NOMO-1 treated with dmso at 0.1 percent for 144 hours (cell line): Measurements from ENCODE around the gene P2RY12.
"Not testable (repeated sequence)": the region's sequence is repeated elsewhere in the genome, so short reads cannot be mapped to it uniquely, and the experiment has no call there.

Experiments used
- DNase-seq: peaks from one replicate; lab custom pipeline; 2025; ENCODE audit not compliant: unreplicated experiment; lab: John Stamatoyannopoulos, UW

Gene P2RY12

DNA sequence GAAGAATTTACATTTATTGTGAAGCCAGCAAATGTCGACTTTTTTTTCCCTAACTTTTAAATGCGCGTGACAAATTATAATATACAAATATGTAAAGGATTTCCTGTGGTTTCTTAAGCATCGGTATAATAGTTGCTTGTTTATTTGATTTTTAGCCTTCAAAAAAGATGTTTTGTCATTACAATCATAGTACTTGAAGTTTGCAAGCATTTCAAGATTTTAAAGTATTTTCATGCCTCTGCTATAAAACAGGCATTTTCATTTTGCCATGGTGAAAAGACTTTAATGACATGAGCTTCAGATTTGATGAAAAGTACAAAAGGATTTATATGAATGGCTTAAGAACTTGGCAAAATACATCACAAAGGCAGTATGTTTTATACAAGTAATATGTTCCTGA lies 9.4 kb upstream of the P2RY12 start:
- DNase-seq = no peak

GRCh38 chr3:151393146-151393830 lies 8.7 kb upstream of the P2RY12 start:
- DNase-seq = no peak

DNA sequence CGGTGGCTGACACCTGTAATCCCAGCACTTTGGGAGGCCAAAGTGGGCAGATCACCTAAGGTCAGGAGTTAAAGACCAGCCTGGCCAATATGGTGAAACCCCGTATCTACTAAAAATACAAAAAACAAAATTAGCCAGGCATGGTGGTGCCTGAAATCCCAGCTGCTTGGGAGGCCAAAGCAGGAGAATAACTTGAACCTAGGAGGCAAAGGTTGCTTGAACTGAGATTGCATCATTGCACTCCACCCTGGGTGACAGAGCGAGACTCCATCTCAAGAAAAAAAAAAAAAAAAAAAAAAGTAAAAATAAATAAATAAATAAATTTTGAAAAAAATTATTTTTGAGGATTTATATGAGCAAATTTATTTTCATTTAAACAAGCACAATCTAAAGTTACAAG lies 7.6 kb upstream of the P2RY12 start:
- DNase-seq = not testable (repeated sequence)

DNA sequence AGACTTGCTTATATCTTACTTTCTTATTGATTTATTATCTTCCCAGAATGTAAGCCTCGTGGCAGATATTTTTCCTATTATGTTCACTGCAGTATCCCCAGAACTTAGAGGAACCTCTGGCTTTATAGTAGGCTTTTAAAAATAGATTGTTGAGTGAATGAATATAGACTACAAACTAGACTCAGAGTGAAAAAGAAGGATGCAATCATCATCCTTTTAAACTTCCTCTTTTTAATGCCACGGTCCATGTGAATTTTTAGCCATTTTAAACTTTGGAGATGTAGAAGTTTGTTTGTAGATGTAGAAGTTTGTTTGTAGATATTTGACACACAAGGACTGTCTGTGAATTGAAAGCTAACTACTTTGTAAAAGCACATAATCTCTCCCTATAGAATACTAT lies 7.2 kb upstream of the P2RY12 start:
- DNase-seq = no peak

- no peak for DNase-seq
Observed at GRCh38 chr3:151387842-151388241, 3.3 kb upstream of the P2RY12 start.

DNA sequence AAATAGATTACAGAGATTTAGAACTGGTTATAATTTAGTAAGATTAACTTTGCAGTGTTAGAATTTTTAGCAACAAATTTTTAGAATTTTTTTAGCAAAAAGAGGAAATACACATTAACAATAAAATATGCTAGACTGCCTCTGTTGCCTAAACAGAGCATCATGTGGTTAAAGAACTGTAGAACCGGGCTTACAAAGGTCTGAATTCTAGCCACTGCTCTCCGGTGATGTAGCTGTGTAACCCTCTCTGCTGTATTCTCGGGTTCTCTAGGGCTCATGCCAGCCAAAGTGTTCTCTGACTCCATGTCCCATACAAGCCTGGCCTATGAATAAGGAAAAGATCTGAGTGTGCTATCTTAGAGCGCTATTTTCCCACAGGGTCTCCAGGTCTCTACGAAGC lies 2.9 kb upstream of the P2RY12 start:
- DNase-seq = no peak

- DNase-seq = no peak
Observed at GRCh38 chr3:151386056-151386455, 1.5 kb upstream of the P2RY12 start.

DNA sequence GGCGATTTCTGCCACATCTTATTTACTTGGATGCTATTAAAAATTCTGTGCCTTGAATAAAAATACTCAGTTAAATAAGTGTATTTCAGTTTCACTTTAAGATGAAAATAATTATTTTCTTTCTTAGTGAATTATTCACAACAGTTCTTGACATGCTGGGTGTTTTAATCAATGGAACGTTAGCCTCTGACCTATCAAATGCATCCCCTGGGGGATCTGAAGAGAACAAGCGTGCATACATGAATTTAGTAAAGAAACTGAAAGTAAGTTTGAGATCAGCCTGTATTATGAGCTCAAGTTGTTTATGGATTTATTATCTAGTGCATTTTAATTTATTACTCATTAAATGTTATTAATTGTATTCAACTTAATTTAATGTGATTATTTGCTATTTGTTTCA lies 597 bp downstream of the P2RY12 start:
- DNase-seq = no peak

DNA sequence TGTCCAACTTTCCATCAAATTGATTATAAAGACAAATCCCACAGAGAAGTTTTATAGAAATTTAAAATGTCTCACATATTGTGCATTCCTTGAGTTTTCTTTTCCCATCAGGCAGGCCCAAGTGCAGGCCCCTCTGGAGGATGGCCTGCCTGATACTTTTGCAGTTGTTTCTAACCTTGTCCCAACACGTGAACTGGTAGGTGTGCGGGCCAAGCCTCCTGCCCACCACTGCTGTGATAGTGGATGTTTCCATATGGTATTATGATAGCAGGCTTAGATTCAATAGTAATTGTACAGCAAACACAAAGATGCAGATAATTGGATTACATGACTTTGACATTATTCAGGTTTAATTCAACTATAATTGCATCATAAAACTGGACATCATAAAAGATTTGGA lies 1.4 kb downstream of the P2RY12 start:
- no peak for DNase-seq

DNA sequence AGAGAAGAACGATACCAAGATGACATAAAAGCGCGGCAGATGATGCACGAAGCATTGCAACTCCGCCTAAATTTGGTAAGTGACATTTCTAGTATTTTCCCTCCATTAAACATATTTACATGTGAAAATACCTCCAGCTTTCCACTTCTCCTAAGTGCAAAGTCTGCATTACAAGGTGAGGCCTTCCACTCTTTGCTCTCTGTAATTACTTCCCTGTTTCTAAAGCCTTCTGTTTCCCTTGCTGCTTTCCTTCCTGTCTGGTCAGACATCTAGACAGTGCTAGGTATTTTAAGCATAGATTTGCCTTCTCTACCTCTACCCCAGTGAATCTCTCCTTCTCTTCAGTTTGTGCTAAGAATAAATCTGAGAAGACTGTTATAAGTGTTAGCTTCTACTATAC lies 1.9 kb downstream of the P2RY12 start:
- peak; percentile 29 for DNase-seq

DNA sequence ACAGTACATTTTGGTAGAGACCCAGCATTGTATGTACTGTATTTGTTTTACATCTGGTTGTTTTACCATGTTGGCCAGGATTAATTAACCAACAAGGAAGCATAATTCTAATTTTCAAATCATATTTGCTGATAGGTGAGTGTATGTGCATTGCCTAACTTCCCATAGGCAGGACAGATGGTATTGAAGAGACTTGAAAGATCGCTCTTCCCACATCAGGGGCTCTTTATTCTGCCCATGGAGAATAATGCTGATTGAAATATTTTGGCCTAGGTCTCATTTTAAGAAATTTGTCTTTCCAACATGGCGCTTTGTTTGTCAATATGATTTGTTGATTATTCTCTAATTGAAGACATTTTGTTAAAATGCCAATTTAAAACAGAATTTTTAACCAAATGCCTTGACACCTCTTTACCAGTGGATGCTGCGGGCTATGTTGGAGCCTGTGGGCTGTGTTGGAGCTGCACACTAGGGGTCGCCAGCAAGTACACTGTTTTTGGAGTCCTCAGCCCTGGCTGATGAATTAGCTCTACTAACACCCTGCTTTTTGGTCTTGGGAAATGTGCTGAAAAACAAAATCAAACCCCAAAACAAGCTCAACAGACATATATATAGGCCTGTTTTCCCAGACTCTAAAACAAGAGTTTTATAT lies 5.3 kb downstream of the P2RY12 start:
- DNase-seq = peak; percentile 35

DNA sequence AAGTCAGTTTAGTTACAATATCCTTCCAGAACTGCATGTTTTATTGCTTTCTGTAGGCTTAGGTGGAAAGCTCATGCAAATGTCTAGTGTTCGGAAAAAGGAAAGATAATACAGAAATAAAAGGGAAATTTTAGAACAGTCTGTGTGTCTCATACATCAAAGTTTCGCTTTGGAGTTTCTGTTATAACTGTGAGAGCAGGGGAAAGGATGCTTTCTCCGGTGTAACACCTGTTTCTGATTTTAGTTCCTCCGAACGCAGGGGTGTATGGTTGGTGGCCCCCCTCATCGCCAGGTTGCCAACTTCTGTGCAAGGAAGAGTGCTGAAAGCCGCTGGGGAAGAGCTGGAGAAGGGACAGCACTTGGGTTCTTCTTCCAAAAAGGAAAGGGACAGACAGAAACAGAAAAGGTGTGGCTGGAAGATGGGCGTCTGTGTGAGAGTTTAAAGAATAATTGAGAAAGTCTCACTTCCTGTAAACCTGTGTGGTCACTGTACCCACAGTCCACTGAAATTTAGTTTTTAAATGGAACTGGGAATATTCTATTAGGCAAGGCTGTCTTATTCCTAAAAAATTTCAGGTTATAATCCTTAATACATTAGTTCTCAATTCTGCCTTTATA lies 6.7 kb downstream of the P2RY12 start:
- DNase-seq = no peak

- no peak for DNase-seq
Observed at GRCh38 chr3:151372063-151372820, 12.3 kb downstream of the P2RY12 start.

DNA sequence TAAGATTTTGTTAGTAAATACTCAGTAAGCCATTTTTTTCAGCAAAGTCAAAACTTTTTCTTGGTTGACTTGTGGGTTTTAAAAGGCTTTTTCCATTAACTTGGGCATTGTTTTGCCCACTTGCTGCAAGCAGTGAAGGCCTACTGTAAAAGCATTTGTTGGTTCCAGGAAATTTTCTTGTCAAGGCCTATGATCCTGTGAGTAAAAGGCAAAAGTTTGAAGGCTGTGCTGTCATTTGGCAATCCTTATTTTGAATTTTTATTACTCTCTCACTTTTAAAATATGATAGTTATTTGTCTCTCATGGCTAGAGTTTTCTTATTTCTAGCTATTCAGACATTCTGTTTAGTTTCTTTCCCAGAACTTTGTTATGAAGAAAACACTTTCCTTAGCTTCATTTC lies 13.0 kb downstream of the P2RY12 start:
- DNase-seq = no peak

DNA sequence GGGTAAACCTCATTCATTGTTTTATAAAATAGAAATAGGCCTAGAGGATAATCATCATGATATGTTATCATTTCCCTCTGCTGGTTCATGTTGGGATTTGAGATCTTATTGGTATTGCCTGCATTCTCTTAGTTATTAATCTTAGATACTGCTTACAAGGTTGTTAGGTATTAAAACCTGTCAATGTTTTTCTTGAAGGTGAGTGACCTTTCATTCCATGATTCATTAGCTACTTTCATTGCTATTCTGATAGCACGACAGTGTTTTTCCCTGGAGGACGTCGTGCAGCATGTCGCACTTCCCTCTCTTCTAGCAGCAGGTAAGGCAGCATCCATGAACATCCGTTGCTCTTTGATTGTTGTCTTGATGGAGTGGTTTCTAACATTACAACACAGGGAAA lies 17.1 kb downstream of the P2RY12 start:
- DNase-seq = no peak

DNA sequence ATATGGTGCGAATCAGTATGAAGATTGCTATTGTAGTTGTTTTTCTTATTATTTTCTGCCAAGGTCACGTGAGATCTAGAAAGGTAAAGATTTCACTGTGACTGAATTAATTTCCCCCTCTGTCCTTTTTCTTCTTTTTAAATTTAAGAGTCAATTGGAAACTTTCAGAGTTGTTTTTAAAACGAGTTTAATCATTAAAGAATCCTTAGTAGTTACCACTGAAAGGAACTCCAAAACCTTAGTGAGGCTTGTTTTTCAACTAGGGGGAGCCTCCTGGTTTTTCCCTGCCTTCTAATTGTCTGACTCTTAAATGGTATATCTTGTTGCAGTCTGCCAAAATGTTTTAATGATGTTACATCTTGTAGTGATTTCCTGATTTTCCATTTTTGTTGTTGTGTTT lies 17.6 kb downstream of the P2RY12 start:
- no peak for DNase-seq

GRCh38 chr3:151362751-151363174 lies 21.8 kb downstream of the P2RY12 start:
- peak; percentile 30 for DNase-seq

DNA sequence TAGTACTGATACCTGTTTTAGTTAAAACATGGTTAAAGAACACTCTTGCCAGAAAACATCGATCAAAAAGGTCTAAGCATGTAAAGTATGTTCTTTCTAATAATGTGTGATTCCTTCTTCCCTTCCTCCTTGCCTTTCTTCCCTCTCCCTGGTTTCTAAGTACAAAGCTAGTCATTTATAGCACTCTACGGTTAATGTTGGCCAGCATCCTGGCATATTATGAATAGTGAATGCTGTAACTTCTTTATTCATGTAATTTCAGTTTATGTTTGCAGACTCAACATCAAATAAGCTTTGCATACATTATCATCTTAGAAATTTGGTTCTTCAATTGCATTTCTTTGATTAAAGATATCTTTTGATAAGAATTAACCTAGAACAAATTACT lies 27.1 kb downstream of the P2RY12 start:
- DNase-seq = no peak

GRCh38 chr3:151356794-151357462 lies 27.6 kb downstream of the P2RY12 start:
- DNase-seq = no peak

DNA sequence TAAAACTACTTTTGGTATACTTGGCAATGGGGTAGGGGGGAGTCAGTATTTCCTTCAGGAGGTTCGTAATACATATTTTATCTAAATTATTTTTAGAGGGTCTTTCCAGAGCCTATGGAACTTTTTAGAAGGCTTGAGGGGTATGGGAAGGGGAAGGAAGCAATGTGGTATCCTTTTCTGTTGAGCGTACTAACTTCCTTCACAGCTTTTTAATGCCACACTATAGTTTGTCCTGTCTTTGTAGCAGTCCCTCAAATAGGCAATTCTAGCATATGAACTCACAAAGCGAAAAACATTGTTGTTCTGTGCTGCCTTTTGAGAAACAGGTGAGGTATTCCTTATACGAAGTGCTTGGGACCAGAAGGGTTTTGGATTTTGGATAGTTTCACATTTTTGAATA lies 32.9 kb downstream of the P2RY12 start:
- DNase-seq = no peak

DNA sequence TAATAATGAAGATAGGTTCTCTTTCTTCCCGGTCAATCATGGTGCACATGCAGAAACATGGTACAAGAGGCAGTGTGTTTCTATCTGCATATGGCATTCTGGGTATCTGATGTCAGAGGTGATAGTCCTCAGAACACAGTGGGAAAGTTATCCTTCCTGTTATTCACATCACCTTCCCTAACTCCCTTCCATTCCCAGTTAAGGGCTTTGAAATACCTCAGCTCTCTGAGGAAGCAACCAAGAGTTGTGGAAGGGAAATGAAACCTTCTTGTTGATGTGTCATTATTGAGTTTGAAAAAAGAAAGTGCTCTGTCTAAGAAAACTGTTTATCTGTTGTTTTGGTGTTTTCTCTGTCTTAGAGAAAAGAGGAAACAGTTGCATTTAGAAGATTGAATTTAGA lies 33.3 kb downstream of the P2RY12 start:
- DNase-seq = peak; percentile 18
